OCI-LY1 (cell line): ENCODE measurements around the gene CC2D2B.
A peak's percentile ranks its signal among the peaks of the same experiment; 100 is the strongest.
"Not testable (repeated sequence)": the region's sequence is repeated elsewhere in the genome, so short reads cannot be mapped to it uniquely, and the experiment has no call there.

ENCODE experiments used
- H2AFZ ChIP-seq: fragments of 200-600 bp; sonication (generic), shearing (Covaris generic); 2 replicates; pipeline ENCODE4 v1.6.0; 2014; ENCODE audit warnings: antibody characterized with exemption, mild to moderate bottlenecking, low read length
- H3F3A ChIP-seq: fragments of 200-600 bp; sonication (generic), shearing (Covaris generic); 2 replicates; pipeline ENCODE4 v1.6.0; 2014; ENCODE audit warnings: mild to moderate bottlenecking, antibody characterized with exemption, low read length, moderate library complexity; ENCODE audit not compliant: insufficient read depth
- H3K27ac ChIP-seq: fragments of 200-600 bp; sonication (generic); 2 replicates; pipeline ENCODE4 v1.5.1; 2014; ENCODE audit warnings: low read length, mixed run types, mild to moderate bottlenecking, low read depth; ENCODE audit not compliant: poor library complexity, severe bottlenecking
- H3K27me3 ChIP-seq: fragments of 200-600 bp; sonication (generic); 2 replicates; pipeline ENCODE4 v1.6.0; 2014; ENCODE audit warnings: antibody characterized with exemption, mild to moderate bottlenecking, low read length, moderate library complexity; ENCODE audit not compliant: insufficient read depth
- H3K36me3 ChIP-seq: fragments of 200-600 bp; sonication (generic); 2 replicates; pipeline ENCODE4 v1.6.1; 2014; ENCODE audit warnings: mild to moderate bottlenecking, antibody characterized with exemption, low read length, moderate library complexity, mixed read lengths; ENCODE audit not compliant: insufficient read depth
- H3K4me1 ChIP-seq: fragments of 200-600 bp; sonication (generic); 2 replicates; pipeline ENCODE4 v1.5.1; 2014; ENCODE audit warnings: mild to moderate bottlenecking, low read length, moderate library complexity; ENCODE audit not compliant: insufficient read depth, severe bottlenecking
- H3K4me2 ChIP-seq: fragments of 200-600 bp; sonication (generic), shearing (Covaris generic); 2 replicates; pipeline ENCODE4 v1.6.1; 2014; ENCODE audit warnings: low read length
- H3K4me3 ChIP-seq: fragments of 200-600 bp; sonication (generic); 2 replicates; pipeline ENCODE4 v1.5.1; 2014; ENCODE audit warnings: low read length, low read depth, mild to moderate bottlenecking, mixed read lengths; ENCODE audit not compliant: poor library complexity, severe bottlenecking
- H3K79me2 ChIP-seq: fragments of 200-600 bp; shearing (Covaris generic); 2 replicates; pipeline ENCODE4 v1.6.1; 2016; ENCODE audit warnings: mixed run types, low read length, mixed read lengths; ENCODE audit not compliant: insufficient read depth
- H3K9ac ChIP-seq: fragments of 200-600 bp; sonication (generic), shearing (Covaris generic); 2 replicates; pipeline ENCODE4 v1.6.1; 2014; ENCODE audit warnings: mild to moderate bottlenecking, low read length, mixed read lengths
- H3K9me2 ChIP-seq: fragments of 200-600 bp; sonication (generic), shearing (Covaris generic); 2 replicates; pipeline ENCODE4 v1.6.1; 2014; ENCODE audit warnings: low read depth, mild to moderate bottlenecking, low read length, mixed read lengths
- H3K9me3 ChIP-seq: fragments of 200-600 bp; shearing (Covaris generic); 2 replicates; pipeline ENCODE4 v1.6.1; 2014; ENCODE audit warnings: low read length, mixed read lengths
- H4K20me1 ChIP-seq: fragments of 200-600 bp; sonication (generic), shearing (Covaris generic); 2 replicates; pipeline ENCODE4 v1.6.0; 2016; ENCODE audit warnings: mild to moderate bottlenecking, low read length; ENCODE audit not compliant: insufficient read depth
- CTCF ChIP-seq: fragments of 200-600 bp; sonication (generic), shearing (Covaris generic); IDR thresholded peaks from 2 replicates; pipeline ENCODE4 v1.5.1; 2017; ENCODE audit warnings: mild to moderate bottlenecking, antibody characterized with exemption, low read length, moderate library complexity, mixed read lengths
- EZH2 ChIP-seq: fragments of 200-600 bp; sonication (generic), shearing (Covaris generic); IDR thresholded peaks from 2 replicates; pipeline ENCODE4 v1.8.0; 2017; ENCODE audit warnings: borderline replicate concordance, mixed run types, mild to moderate bottlenecking, antibody characterized with exemption, low read length, moderate library complexity, mixed read lengths

Gene CC2D2B

GRCh38 chr10:96044736-96045135, 137.0 kb downstream of the CC2D2B start:
- Histone ChIP-seq H3K27ac (no peak overlapping the region), H3K4me1 (peaks cover 29% of the 10 kb centered on the region), H3K4me3 (peak overlapping the region; percentile 84), H3K27me3 (no peaks in the 10 kb centered on the region), H3K4me2 (peak overlapping the region; percentile 80), H3K36me3 (no peaks in the 10 kb centered on the region), H3K9ac (peak overlapping the region; percentile 76), H3K9me3 (no peaks in the 10 kb centered on the region), H4K20me1 (no peaks in the 10 kb centered on the region), H2AFZ (no peak overlapping the region), H3K9me2 (no peaks in the 10 kb centered on the region), H3K79me2 (0 out of 2 replicates have a peak, but pooled peaks cover 7% of the 10 kb centered on the region), H3F3A (no peaks in the 10 kb centered on the region)
- TF ChIP-seq CTCF: no peak
- TF ChIP-seq EZH2: no peak

- H3K79me2 ChIP-seq: 0 out of 2 replicates have a peak, but pooled peaks cover 7% of the 10 kb centered on the region
- no peak overlapping the region for H3K4me3 ChIP-seq
- no peaks in the 10 kb centered on the region for H3F3A ChIP-seq
These were observed 138.8 kb downstream of the CC2D2B start for GRCh38 chr10:96046546-96046945.

GRCh38 chr10:96047004-96047649, 139.4 kb downstream of the CC2D2B start:
- Histone ChIP-seq H3K4me1 (peaks cover 29% of the 10 kb centered on the region), H3K9me2 (no peaks in the 10 kb centered on the region), H3F3A (no peaks in the 10 kb centered on the region), H3K36me3 (no peaks in the 10 kb centered on the region), H2AFZ (no peak overlapping the region), H4K20me1 (no peaks in the 10 kb centered on the region), H3K27me3 (no peaks in the 10 kb centered on the region), H3K79me2 (0 out of 2 replicates have a peak, but pooled peaks cover 7% of the 10 kb centered on the region), H3K9me3 (no peaks in the 10 kb centered on the region), H3K27ac (no peak overlapping the region), H3K4me2 (no peak overlapping the region), H3K4me3 (no peak overlapping the region), H3K9ac (no peak overlapping the region)
- TF ChIP-seq EZH2: no peak
- TF ChIP-seq CTCF: no peak; the same call in 1 of the 2 replicates

More at GRCh38 chr10:96046546-96046945, 138.8 kb downstream of the CC2D2B start:
- Histone ChIP-seq H3K9me2 (no peaks in the 10 kb centered on the region), H3K4me2 (0 out of 2 replicates have a peak overlapping the region, but pooled peaks have one; percentile 80), H4K20me1 (no peaks in the 10 kb centered on the region), H3K27me3 (no peaks in the 10 kb centered on the region), H3K4me1 (peaks cover 29% of the 10 kb centered on the region), H3K9me3 (no peaks in the 10 kb centered on the region), H2AFZ (no peak overlapping the region), H3K9ac (no peak overlapping the region), H3K27ac (no peak overlapping the region), H3K36me3 (no peaks in the 10 kb centered on the region)
- TF ChIP-seq CTCF (no peak), EZH2 (no peak)

GRCh38 chr10:96047925-96048324, 140.2 kb downstream of the CC2D2B start:
- peaks cover 26% of the 10 kb centered on the region for H3K4me1 ChIP-seq
- not testable (repeated sequence) for H3F3A ChIP-seq, H3K79me2 ChIP-seq, H3K9me2 ChIP-seq, H3K27me3 ChIP-seq, H3K9me3 ChIP-seq, H3K4me3 ChIP-seq, H3K9ac ChIP-seq, H2AFZ ChIP-seq, H3K4me2 ChIP-seq, H4K20me1 ChIP-seq, H3K27ac ChIP-seq, H3K36me3 ChIP-seq
